ENCODE measurements around the gene NQO1. TPM values are rescaled to one million over a fixed set of nuclear protein-coding genes. Genes with fewer than 3 reads are reported as not detected.

NQO1 gene
- total and polyA plus RNA-seq, 2 of the 4 experiments (the other 2 are of a cell fraction), result 304 to 426 TPM

- DNase-seq (no peak), ATAC-seq (ENCODE audit: low read depth) (no peak)
- Histone ChIP-seq H2AK5ac (ENCODE audit: low read depth, low read length) (no peak overlapping the region), H3K9ac (ENCODE audit: low read depth, low read length) (no peak overlapping the region), H4K5ac (ENCODE audit: low read depth, low read length) (no peak overlapping the region), H3K79me1 (ENCODE audit: low read depth in 1 of 2, low read length in 2 of 2) (peaks cover 7 to 19% of the 10 kb centered on the region in 2 experiments; a peak in 3 of 4 replicates), H3K4me1 (ENCODE audit: control insufficient read depth, insufficient read depth, low read length) (peaks cover 4% of the 10 kb centered on the region; the same call in 1 of the 2 replicates), H2BK15ac (ENCODE audit: low read depth, low read length) (0 out of 3 replicates have a peak overlapping the region, but pooled peaks have one; percentile 67), H3K4me3 (ENCODE audit: insufficient read depth, low read depth, low read length) (no peak overlapping the region), H4K91ac (ENCODE audit: insufficient read depth, low read depth, low read length) (no peak overlapping the region), H2BK20ac (ENCODE audit: low read depth, low read length) (0 out of 2 replicates have a peak overlapping the region, but pooled peaks have one; percentile 6), H3K9me3 (ENCODE audit: control insufficient read depth, insufficient read depth, low read length) (no peaks in the 10 kb centered on the region), H3K27me3 (ENCODE audit: control insufficient read depth, insufficient read depth, low read length) (no peaks in the 10 kb centered on the region), H2AK9ac (replicated peaks; ENCODE audit: low read depth, low read length, poor library complexity) (no peak overlapping the region), H2AFZ (replicated peaks; ENCODE audit: low read length, poor library complexity) (peak overlapping the region; percentile 41), H3K56ac (ENCODE audit: extremely low read depth, insufficient read depth, low read length) (no peak overlapping the region), H3K4me2 (ENCODE audit: low read depth, low read length) (no peak overlapping the region), H4K8ac (ENCODE audit: low read depth in 2 of 2, low read length in 2 of 2) (no peak overlapping the region), H4K20me1 (ENCODE audit: insufficient read depth, low read length) (no peaks in the 10 kb centered on the region), H3K36me3 (ENCODE audit: control insufficient read depth, insufficient read depth, low read length) (no peaks in the 10 kb centered on the region), H3K18ac (ENCODE audit: low read depth, low read length) (no peak overlapping the region), H3K23ac (ENCODE audit: low read depth, low read length) (no peak overlapping the region), H3K14ac (replicated peaks; ENCODE audit: low read depth, low read length) (no peak overlapping the region), H3K27ac (ENCODE audit: insufficient read depth, low read length) (no peak overlapping the region), H3K9me1 (ENCODE audit: insufficient read depth, low read length) (0 out of 2 replicates have a peak, but pooled peaks cover 5% of the 10 kb centered on the region), H3K4ac (ENCODE audit: low read depth, low read length) (no peak overlapping the region), H2BK5ac (ENCODE audit: low read depth, low read length, poor library complexity, severe bottlenecking) (no peak overlapping the region), H2BK120ac (ENCODE audit: low read depth, low read length) (no peak overlapping the region)
- in situ Hi-C loops (cut with MboI; ENCODE audit: low sequenced_read_pairs), result no loop called here
- intact Hi-C loops (cut with micrococcal nuclease), result no loop called here
- POLR2A ChIA-PET (ENCODE audit: unreplicated experiment), result no interaction called here
- CTCF ChIA-PET, result no interaction called here
- dilution Hi-C loops (cut with HindIII; ENCODE audit: low sequenced_read_pairs, unreplicated experiment), result no loop called here
- WGBS, 2 experiments (ENCODE audit: extremely low coverage in 2 of 2, insufficient read length in 1 of 2), result no CpG with 5 or more reads among the region's 6 CpGs
- BruUV-seq (replicated peaks), result no TSS peak
- no peak for TF ChIP-seq MAZ (IDR thresholded peaks at IDR 0.05; ENCODE audit: borderline replicate concordance, low read depth, low read length)
- no peak for TF ChIP-seq CHD1 (IDR thresholded peaks at IDR 0.05; ENCODE audit: low read depth, low read length)
- TF ChIP-seq CEBPB (IDR thresholded peaks at IDR 0.05; ENCODE audit: low read depth, low read length), result no peak
- TF ChIP-seq MXI1 (IDR thresholded peaks at IDR 0.05; ENCODE audit: borderline replicate concordance, low read depth, low read length), result no peak
- no peak for TF ChIP-seq NFE2L2 (IDR thresholded peaks at IDR 0.05; ENCODE audit: low read depth, low read length)
- TF ChIP-seq ELK1 (IDR thresholded peaks at IDR 0.05; ENCODE audit: borderline replicate concordance, low read depth, low read length), result no peak
- no peak for TF ChIP-seq USF2 (IDR thresholded peaks at IDR 0.05; ENCODE audit: low read depth, low read length)
- TF ChIP-seq RAD21 (IDR thresholded peaks at IDR 0.05; ENCODE audit: low read length), result no peak
- no peak for TF ChIP-seq CTCF (conservative IDR thresholded peaks at IDR 0.05; ENCODE audit: low read depth, low read length)
- TF ChIP-seq RCOR1 (IDR thresholded peaks at IDR 0.05; ENCODE audit: insufficient replicate concordance, low read length), result no peak
- no peak for TF ChIP-seq SMC3 (IDR thresholded peaks at IDR 0.05; ENCODE audit: low read depth, low read length)
- TF ChIP-seq BHLHE40 (IDR thresholded peaks at IDR 0.05; ENCODE audit: low read depth, low read length), result no peak
- no peak for TF ChIP-seq RFX5 (IDR thresholded peaks at IDR 0.05; ENCODE audit: low read depth, low read length)
- TF ChIP-seq MAFK (IDR thresholded peaks at IDR 0.05; ENCODE audit: low read depth, low read length), result no peak
- no peak for TF ChIP-seq FOS (IDR thresholded peaks at IDR 0.05; ENCODE audit: low read depth, low read length)
These were observed 5.7 kb upstream of the NQO1 start for GRCh38 chr16:69732101-69732500.
